HCT116 (cell line): ENCODE results near the gene TAGLN2.

Source experiments
- CTCF ChIP-seq, 3 experiments: fragments of 200-600 bp in 1 of 3; sonication (generic) in 1 of 3; IDR thresholded peaks in 2 of 3; conservative IDR thresholded peaks in 1 of 3; 2 replicates each; pipeline ENCODE4 v1.5.1; 2012 to 2017; ENCODE audit warnings: low read depth in 2 of 3, low read length in 2 of 3, antibody characterized with exemption in 1 of 3, borderline replicate concordance in 1 of 3, control low read depth in 1 of 3, mild to moderate bottlenecking in 1 of 3, mixed read lengths in 1 of 3, mixed run types in 1 of 3, moderate library complexity in 1 of 3; ENCODE audit not compliant: insufficient read depth in 1 of 3
- EZH2 ChIP-seq: fragments of 200-600 bp; sonication (generic); IDR thresholded peaks from 2 replicates; pipeline ENCODE4 v1.6.1; 2017; ENCODE audit warnings: antibody characterized with exemption, mixed run types
- POLR2AphosphoS5 ChIP-seq: IDR thresholded peaks from 2 replicates; pipeline ENCODE4 v1.6.1; 2011; ENCODE audit warnings: mild to moderate bottlenecking, low read depth, low read length, moderate library complexity
- YY1 ChIP-seq: IDR thresholded peaks from 2 replicates; pipeline ENCODE4 v1.6.1; 2011; ENCODE audit warnings: low read length, low read depth, moderate library complexity, mild to moderate bottlenecking; ENCODE audit not compliant: insufficient replicate concordance; ENCODE audit errors: extremely low read depth

DNA sequence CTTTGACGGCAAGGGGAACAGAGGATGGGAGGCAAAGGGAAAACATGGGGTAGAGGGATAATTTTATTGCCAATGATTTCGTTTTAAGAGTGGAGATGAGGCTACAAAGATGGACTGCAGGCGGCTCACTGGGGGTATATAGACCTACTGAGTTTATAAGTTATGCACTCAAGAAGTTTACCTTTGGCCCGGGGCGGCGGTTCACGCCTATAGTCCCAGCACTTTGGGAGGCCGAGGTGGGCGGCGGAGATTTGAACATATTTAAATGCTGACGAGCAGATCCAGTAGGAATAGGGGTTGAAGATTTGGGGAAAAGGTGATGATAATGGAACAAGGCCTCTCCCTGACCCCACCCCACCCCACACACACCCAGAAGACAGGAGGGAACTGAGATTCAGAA lies 36.9 kb upstream of the TAGLN2 start:
- TF ChIP-seq POLR2AphosphoS5, result no peak
- TF ChIP-seq CTCF (IDR thresholded peaks at IDR 0.05 in 2 of 3, conservative IDR thresholded peaks at IDR 0.05 in 1 of 3; ENCODE audit: borderline replicate concordance in 1 of 3, insufficient read depth in 1 of 3, low read depth in 2 of 3, low read length in 2 of 3), result no peak
- TF ChIP-seq EZH2, result no peak
- TF ChIP-seq YY1, result no peak
